HG03571 (cell line): ENCODE results near the gene INO80E.
A peak's percentile ranks its signal among the peaks of the same experiment; 100 is the strongest.
"Not testable (repeated sequence)": the region's sequence is repeated elsewhere in the genome, so short reads cannot be mapped to it uniquely, and the experiment has no call there.

Experiments
- ATAC-seq: cut with Tn5 transposase; IDR thresholded peaks from one replicate; pipeline ENCODE4 v1.9.1; 2021; ENCODE audit not compliant: unreplicated experiment

INO80E gene

DNA sequence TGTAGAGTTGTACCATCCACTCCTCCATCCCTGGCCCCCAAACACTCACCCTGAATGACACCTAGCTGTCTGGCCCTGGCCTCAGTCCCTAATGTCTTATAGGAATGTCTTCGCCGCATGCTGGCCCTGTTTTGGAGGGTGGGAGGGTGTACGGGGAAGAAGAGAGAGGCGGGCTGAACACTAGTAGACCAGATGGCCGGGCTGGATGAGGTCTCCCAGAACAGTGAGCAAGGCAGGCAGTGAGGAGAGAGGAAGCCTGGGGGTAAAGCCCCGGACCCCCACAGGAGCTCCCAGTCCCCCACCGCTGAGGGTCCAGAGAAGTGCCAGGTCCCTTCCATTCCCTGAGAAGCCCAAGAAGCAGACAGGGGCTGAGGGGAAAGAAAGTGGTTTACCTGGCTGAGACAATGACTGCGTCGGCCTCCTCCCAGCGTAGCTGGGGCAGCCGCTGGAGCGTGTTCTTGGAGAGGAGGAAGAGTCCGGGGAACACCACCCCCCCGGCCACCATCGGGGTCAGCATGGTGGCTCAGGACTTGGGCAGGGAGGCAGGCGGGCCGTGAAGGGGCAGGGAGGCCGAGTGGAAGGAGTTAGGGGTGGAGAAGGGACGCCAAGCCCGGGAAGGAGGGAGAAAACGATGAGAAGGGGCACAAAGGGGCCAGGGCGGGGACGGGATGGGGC, 34.1 kb downstream of the INO80E start:
- no peak for ATAC-seq

DNA sequence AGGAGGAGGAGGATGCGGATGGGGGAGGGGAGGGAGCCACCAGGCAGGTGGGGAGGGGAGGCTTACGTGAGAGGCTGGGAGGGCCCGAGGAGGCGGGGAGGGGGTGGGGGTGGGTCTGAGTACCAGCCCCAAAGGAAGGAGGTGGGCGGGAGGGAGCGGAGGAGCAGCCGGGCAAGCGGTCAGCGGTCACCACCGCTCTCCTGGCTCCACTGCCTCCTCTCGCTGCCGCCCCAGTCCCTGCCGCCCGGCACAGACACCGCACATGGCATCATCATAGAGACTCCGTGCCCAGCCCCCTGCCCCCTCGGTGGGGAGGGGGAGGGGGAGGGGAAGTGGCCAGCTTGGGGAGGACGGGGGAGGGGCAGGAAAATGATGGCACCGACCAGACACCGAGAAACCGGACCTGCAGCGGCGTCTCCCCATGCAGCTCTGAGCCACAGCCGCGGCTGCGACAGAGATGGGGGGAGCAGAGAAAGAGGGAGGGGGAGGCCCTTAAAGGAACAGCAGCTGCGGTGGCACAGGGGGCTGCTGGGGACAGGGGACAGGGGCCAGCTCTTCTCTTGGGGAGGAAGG, 34.9 kb downstream of the INO80E start, which contains the start of gene TLCD3B:
Gene TLCD3B, minus strand, starts transcription at position 431 of the 573 bp plus-strand sequence. CDS start 744 bp downstream, outside the sequence.
- ATAC-seq: no peak

DNA sequence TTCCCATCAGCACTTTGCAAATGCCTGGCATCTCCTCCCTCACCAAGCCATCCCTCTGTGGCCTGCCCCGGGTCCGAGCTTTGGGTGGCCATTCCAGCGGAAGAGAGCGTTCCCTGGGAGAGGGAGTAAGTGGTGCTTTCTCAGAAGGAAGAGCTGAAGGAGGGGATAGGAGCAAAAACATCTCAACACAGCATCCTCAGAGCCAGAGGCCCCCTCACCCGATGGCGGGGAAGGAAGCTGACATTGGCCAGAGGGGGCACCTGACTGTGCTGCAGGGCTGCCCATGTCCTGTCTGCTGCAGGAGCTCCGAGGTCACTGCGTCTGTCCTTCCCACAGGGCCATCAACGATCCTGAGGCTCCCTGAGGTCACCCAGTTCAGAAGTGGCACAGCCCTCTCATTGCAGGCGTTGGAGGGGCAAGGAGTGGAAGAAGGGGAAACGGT, 35.5 kb downstream of the INO80E start:
- no peak for ATAC-seq

DNA sequence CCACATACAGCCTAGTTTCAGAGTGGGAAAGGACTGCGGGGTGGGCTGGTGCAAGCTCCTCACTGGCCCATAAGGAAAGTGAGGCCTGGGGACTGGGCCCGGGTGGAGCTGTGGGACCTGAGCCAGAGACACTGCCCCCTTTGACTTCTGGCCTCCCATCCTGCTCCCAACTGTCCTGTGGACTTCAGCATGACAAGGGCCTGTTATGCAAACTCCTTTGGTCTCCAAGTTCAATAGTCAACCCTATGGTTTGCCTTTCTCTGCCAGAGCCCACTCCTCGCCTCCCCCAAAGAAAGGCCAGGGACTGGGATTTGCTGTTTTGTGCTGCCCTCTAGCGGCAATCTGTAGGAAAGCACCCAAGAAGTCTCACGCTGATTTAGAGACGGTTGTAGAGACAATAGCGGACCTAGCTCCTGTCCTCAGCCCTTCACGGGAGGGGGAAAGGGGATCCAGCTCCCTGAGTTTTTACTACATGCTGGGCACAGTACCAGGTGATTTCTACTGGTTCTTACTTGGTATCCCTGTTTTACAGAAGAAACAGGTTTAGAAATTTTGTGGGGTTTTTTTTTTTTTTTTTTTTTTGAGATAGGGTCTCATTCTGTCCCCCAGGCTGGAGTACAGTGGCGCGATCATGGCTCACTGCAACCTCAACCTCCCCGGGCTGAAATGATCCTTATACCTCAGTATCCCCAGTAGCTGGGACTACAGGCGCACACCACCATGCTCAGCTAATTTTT, 36.2 kb downstream of the INO80E start:
- ATAC-seq: no peak

DNA sequence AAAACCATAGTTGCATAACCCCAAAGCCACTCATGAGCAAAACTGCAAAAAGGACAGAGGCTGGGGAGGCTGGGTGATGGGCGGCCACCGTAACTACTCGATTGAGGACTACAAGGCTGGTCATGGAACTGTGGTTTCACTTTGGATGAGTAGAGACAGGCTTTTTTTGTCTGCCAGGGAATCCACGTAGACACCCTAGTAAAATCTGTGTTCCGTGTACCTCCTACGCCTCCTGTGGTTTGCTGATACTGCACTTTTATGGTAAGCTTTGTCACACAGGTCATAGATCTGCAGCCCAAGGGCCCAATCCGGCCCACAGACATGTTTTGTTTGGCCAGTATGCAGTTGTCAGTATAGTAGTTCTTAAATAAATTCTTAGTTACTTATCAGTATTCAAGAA, 37.2 kb downstream of the INO80E start:
- ATAC-seq: no peak

DNA sequence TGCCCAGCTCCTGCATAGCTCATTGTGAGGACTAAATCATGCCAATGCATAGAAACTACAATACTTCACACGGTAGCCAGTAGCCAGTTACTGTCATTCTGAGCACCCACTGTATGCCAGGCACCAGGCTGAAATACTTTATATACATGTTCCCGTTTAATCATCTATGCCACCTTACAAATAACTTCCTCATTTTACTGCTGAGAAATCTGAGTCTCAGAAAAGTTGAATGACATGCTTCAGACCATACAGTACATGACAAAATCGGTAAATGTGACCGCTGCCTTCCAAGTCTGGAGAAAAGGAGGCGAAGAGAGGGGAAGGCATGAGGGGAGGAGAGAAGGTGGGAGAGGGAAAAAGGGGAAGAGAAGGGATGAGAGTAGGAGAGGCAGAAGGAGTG, 44.2 kb downstream of the INO80E start:
- no peak for ATAC-seq

DNA sequence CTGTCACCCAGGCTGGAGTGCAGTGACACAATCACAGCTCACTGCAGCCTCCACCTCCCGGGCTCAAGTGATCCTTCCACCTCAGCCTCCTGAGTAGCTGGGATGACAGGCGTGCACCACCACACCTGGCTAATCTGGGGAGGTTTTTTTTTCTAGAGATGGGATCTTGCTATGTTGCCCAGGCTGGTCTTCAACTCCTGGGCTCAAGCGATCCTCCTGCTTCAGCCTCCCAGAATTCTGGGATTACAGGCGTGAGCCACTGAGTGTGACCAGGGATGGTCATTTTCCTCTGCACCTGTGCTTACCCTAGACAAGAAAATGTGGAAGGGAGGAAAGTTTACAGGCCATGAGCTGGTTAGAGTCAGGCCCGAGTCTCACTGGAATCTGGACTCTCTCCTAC, 44.6 kb downstream of the INO80E start:
- ATAC-seq: not testable (repeated sequence)

DNA sequence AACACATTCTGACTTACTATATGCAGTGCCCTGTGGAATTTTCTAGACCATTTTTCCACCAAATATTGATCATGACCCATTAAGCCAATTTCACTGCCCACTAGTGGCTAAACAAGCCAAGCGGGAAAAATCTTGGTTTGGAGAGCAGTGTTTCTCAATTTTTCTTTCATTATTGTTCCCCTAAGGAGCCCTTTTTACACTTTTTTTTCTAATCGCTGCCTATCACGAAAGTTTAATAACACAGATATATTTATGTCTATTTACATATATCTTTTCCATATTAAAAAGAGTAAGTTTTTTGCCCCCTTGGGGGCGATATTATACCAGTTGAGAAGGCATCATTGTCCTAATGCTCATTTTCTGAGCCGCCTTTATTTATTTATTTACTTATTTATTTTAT, 45.8 kb downstream of the INO80E start:
- ATAC-seq: no peak

DNA sequence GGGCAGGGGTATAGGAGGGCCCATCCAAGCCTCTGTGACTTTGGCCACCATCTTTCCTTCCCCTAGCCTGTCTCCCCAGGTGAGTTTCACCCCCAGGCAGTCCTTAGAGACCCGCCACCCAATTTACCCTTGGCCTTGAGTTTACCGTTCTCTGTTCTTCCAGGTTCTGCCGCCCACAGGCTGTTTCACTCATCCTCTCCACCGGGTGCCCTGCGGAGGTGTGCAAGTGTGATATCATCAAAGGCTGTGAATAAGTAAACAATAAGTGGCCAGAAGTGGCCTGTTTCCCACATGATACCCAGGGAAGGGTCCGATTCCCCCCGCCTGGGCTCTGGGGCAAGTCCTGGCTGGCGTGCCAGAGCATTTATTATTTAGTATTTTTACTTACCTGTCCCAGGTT, 50.1 kb downstream of the INO80E start:
- no peak for ATAC-seq

DNA sequence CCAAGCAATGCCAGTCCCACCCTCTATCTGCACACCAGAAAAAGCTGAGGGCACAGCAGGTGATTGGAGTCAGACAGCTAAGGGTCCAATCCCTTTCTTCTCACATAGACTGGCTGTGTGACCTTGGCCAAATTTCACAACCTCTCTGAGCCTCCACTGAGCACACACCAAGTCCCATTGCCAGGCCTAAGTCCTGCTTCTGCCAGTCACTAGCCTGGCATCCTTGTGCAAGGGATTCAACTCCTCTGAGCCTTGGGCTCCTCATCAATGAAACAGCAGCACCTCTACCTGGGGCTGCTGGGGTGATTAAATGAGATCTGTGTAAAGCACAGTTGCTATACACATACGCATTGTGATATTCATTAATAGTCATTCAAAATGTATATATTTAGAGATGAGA, 50.5 kb downstream of the INO80E start:
- ATAC-seq: no peak

DNA sequence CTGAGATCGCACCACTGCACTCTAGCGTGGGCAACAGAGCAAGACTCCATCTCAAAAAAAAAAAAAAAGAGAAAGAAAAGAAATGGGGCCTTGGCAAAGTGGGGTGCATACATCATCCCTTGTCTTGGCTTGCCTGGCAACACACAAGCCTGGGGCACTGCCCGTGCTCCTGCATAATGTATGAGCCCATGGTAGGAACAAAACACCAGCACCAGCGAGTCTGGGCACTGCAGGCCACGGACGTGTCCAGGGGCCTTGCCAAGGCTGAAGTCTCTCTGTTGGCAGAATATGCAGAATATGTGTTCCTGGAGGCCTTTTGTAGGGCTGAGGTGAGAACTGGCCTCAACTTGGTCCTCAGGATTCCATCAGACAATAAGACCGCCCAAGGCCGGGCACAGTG, 53.8 kb downstream of the INO80E start:
- ATAC-seq: no peak

DNA sequence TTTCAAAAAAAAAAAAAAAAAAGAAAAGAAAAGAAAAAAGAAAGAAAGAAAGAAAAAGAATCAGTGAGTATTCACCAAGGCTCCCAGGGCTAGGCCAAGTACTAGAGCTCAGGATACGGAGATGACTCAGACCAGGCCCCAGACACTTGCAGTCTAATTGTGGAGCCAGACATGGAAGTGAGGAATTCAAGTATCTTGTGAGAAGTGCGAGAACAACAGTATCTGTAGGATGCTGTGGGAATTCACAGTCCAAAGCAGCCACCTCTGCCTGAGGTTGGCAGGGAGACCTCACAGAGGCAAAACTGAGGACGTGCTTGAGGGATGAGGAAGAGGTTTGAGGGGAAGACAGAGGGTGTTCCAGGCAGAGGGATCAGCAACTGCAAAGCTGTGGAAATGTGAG, 55.5 kb downstream of the INO80E start:
- ATAC-seq: no peak

DNA sequence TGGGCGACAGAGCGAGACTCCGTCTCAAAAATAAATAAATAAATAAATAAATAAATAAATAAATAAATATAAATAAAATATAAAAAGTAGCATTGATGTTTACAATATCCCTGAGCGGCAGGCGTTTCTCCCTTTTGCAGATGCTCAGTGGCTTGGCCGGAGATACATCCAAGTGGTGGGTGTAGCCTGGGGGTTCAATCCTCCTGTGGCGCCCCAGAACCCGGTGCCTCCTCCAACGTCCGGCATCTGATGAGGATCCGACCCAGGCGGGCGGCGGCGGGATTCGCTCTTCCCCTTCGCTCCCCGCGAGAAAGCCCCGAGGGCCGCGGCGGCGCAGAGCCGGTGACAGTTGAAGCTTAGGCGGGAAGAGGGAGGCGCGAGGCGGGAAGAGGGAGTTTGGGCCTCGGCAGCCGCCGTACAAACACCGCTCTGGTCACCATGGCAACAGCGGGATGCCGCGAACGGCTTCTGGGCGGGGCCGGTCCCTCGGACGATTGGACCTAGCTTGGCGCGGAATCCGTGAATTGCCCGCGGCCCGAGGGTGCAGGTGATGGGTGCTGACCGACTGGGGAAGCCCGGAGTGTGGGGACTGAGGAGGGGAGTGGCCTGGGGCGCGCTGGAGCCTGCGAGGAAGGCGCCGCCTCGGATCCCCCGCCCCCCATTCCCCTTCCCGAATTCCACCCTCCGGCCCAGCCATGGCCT, 56.8 kb downstream of the INO80E start:
- peak; percentile 56 for ATAC-seq

DNA sequence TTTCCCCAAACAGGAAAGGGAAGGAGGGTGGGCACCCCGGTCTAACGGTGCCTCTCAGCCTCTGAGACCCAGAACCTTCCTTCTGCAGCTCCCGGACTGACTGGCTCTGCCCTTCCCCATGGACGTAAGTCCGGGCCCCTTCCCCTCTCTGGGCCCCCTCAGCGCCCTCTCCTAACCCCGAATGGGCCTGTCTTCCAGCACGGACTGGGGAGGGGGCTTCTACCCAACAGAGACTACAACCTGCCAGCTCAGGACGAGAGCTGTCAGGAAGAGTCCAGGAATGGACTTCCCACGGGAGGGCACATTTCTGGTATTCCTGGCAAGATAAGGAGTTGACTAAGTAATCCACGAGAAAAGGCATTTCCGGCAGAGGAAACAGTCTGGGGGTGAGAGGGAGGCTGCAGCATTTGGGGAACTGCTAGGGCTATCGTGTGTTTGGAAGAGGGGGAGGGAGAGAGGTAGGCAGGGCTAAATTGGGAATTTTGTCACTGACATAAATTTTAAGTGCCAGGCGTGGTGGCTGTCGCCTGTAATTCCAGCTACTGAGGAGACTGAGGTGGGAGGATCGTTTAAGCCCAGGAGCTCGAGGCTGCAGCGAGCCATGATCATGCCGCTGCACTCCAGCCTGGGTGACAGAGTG, 57.5 kb downstream of the INO80E start:
- peak; percentile 9 for ATAC-seq

DNA sequence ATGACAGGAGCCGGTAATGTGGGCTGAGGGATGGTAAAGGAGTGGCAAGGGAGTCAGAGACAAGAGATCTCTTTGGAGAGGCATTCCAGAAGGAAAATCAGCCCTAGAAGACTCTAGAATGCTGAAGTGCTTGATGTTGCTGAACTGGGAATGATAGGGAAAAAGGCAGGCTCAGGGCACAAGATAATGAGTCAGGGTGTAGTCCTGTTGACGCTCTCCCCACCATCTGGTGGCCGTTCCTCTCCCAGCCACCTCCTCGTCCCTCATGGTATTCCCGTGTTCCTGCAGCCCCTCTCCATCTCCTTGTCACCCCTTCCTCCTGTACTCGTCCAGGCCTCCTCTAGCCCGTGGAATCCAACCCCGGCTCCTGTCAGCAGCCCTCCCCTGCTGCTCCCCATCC, 58.4 kb downstream of the INO80E start:
- no peak for ATAC-seq

DNA sequence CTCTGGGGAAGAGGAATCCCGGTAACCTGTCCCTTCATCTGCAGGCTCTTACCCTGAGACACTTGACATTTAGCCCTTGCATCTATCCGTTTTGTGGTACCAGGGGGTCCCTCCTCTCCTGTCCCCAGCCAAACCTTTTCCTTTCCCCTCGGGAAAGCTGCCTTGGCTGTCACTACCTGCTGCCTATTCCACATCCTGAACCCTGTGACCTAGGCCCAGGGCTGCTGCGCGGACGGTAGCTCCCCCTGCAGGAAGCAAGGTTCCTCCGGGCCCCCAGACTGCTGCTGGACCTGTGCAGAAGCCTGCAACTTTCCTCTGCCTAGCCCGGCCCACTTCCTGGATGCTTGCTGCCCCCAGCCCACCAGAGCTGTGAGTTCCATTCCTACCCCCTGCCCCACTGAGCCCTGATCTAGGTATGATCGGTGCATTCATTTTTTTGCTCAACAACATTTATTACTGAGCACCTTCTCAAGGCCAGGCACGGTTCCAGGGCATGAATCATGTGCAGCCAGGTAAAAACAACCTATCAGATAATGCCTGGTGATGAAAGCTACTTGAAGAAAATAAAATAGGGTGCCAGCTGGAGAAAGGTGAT, 59.0 kb downstream of the INO80E start:
- no peak for ATAC-seq
